SU-DHL-6 (cell line): ENCODE measurements around the gene STOML1.

Experiments
- H2AFZ ChIP-seq: fragments of 200-600 bp; sonication (generic); 2 replicates; pipeline ENCODE4 v1.6.1; 2014; ENCODE audit warnings: low read depth, mild to moderate bottlenecking, moderate library complexity, mixed read lengths, antibody characterized with exemption, low read length; ENCODE audit not compliant: severe bottlenecking
- H3F3A ChIP-seq: fragments of 200-600 bp; shearing (Covaris generic); 2 replicates; pipeline ENCODE4 v1.6.0; 2016; ENCODE audit warnings: antibody characterized with exemption, mild to moderate bottlenecking; ENCODE audit not compliant: insufficient read depth
- H3K27ac ChIP-seq: fragments of 200-600 bp; sonication (generic); 2 replicates; pipeline ENCODE4 v1.5.1; 2016; ENCODE audit warnings: low read depth, mild to moderate bottlenecking, low read length, moderate library complexity, mixed read lengths
- H3K27me3 ChIP-seq: fragments of 200-600 bp; sonication (generic), shearing (Covaris generic); 2 replicates; pipeline ENCODE4 v1.6.0; 2014; ENCODE audit warnings: mild to moderate bottlenecking, low read length
- H3K36me3 ChIP-seq: fragments of 200-600 bp; sonication (generic); 2 replicates; pipeline ENCODE4 v1.6.1; 2014; ENCODE audit warnings: mild to moderate bottlenecking, low read length, mixed read lengths
- H3K4me2 ChIP-seq: fragments of 300-600, 200-600 bp; shearing (Covaris generic), sonication (generic); 2 replicates; pipeline ENCODE4 v1.6.0; 2014; ENCODE audit warnings: low read length, low read depth, mild to moderate bottlenecking; ENCODE audit not compliant: poor library complexity, severe bottlenecking
- H3K4me3 ChIP-seq: fragments of 200-600 bp; sonication (generic); 2 replicates; pipeline ENCODE4 v1.5.1; 2014; ENCODE audit warnings: antibody characterized with exemption, low read length, mild to moderate bottlenecking, mixed read lengths; ENCODE audit not compliant: insufficient read depth, poor library complexity, severe bottlenecking
- H3K79me2 ChIP-seq: fragments of 200-600 bp; sonication (generic); 2 replicates; pipeline ENCODE4 v1.6.1; 2014; ENCODE audit warnings: mild to moderate bottlenecking, low read length, moderate library complexity; ENCODE audit not compliant: insufficient read depth
- H3K9ac ChIP-seq: fragments of 200-600 bp; sonication (generic); 2 replicates; pipeline ENCODE4 v1.7.0; 2014; ENCODE audit warnings: mild to moderate bottlenecking, low read length
- H3K9me2 ChIP-seq: fragments of 200-600 bp; sonication (generic); replicated peaks from 2 replicates; pipeline ENCODE4 v1.6.1; 2014; ENCODE audit warnings: low read length; ENCODE audit not compliant: insufficient read depth
- H3K9me3 ChIP-seq: fragments of 200-600 bp; sonication (generic); 2 replicates; pipeline ENCODE4 v1.6.1; 2014; ENCODE audit warnings: low read length, mixed read lengths; ENCODE audit not compliant: insufficient read depth
- H4K20me1 ChIP-seq: fragments of 200-600 bp; sonication (generic); 2 replicates; pipeline ENCODE4 v1.6.1; 2014; ENCODE audit warnings: low read depth, mild to moderate bottlenecking, antibody characterized with exemption, low read length, moderate library complexity, mixed read lengths
- CTCF ChIP-seq: fragments of 200-600 bp; sonication (generic); IDR thresholded peaks from one replicate; pipeline ENCODE4 v1.5.1; 2017; ENCODE audit warnings: antibody characterized with exemption, mild to moderate bottlenecking, low read length, moderate library complexity; ENCODE audit not compliant: insufficient read depth, poor library complexity, severe bottlenecking
- EZH2phosphoT487 ChIP-seq: fragments of 200-600 bp; sonication (generic), shearing (Covaris generic); conservative IDR thresholded peaks from 2 replicates; pipeline ENCODE4 v1.6.1; 2018; ENCODE audit warnings: mild to moderate bottlenecking, antibody characterized with exemption, low read length, moderate library complexity, mixed read lengths

STOML1 gene

GRCh38 chr15:73941871-73942635, 50.0 kb downstream of the STOML1 start:
- H3K9ac ChIP-seq, result no peak overlapping the region
- H4K20me1 ChIP-seq, result no peaks in the 10 kb centered on the region
- no peak overlapping the region for H3K4me3 ChIP-seq
- H3K79me2 ChIP-seq, result no peaks in the 10 kb centered on the region
- no peaks in the 10 kb centered on the region for H3K27me3 ChIP-seq
- no peaks in the 10 kb centered on the region for H3K9me3 ChIP-seq
- no peaks in the 10 kb centered on the region for H3F3A ChIP-seq
- no peak overlapping the region for H2AFZ ChIP-seq
- TF ChIP-seq CTCF (no peak), EZH2phosphoT487 (no peak)
- no peak overlapping the region for H3K27ac ChIP-seq
- H3K36me3 ChIP-seq, result no peaks in the 10 kb centered on the region
- H3K9me2 ChIP-seq, result no peaks in the 10 kb centered on the region
- no peak overlapping the region for H3K4me2 ChIP-seq

- H4K20me1 ChIP-seq, result no peaks in the 10 kb centered on the region
Observed at GRCh38 chr15:73941449-73941848, 50.6 kb downstream of the STOML1 start.

GRCh38 chr15:73941044-73941443, 51.1 kb downstream of the STOML1 start:
- H3K27me3 ChIP-seq, result no peaks in the 10 kb centered on the region; the same call in 1 of the 2 replicates
- H3K79me2 ChIP-seq, result no peaks in the 10 kb centered on the region
- H3K4me3 ChIP-seq, result no peak overlapping the region
- H3K9me2 ChIP-seq, result no peaks in the 10 kb centered on the region
- no peaks in the 10 kb centered on the region for H3K9me3 ChIP-seq
- H3K36me3 ChIP-seq, result no peaks in the 10 kb centered on the region
- TF ChIP-seq EZH2phosphoT487 (no peak), CTCF (no peak)
- no peak overlapping the region for H3K4me2 ChIP-seq
- H3K9ac ChIP-seq, result no peak overlapping the region
- H4K20me1 ChIP-seq, result no peaks in the 10 kb centered on the region
- H3K27ac ChIP-seq, result no peak overlapping the region
- no peaks in the 10 kb centered on the region for H3F3A ChIP-seq
- H2AFZ ChIP-seq, result no peak overlapping the region

More at GRCh38 chr15:73941449-73941848, 50.6 kb downstream of the STOML1 start:
- no peak overlapping the region for H3K27ac ChIP-seq
- H3K9ac ChIP-seq, result no peak overlapping the region
- H2AFZ ChIP-seq, result no peak overlapping the region
- H3K9me2 ChIP-seq, result no peaks in the 10 kb centered on the region
- no peak overlapping the region for H3K4me3 ChIP-seq
- no peaks in the 10 kb centered on the region for H3K9me3 ChIP-seq
- TF ChIP-seq EZH2phosphoT487 (no peak), CTCF (no peak)
- no peaks in the 10 kb centered on the region for H3K79me2 ChIP-seq
- H3K36me3 ChIP-seq, result no peaks in the 10 kb centered on the region
- no peak overlapping the region for H3K4me2 ChIP-seq
- H3F3A ChIP-seq, result no peaks in the 10 kb centered on the region
- no peaks in the 10 kb centered on the region for H3K27me3 ChIP-seq
